Small intestine (tissue), 7 donors: ENCODE measurements around the gene SMIM12. TPM values are rescaled to one million over a fixed set of nuclear protein-coding genes. Genes with fewer than 3 reads are reported as not detected.

ENCODE experiments used
- DNase-seq, 2 donors: peaks; one replicate each; pipeline versions ENCODE4 v3.0.0 to v3.0.0-alpha.2; 2013
- FAIRE-seq: peaks from 2 replicates; lab custom pipeline; 2012; peaks lifted over from hg19 to GRCh38; lab: Jason Lieb, UNC
- H3K27ac ChIP-seq, 3 donors: one replicate each; pipeline ENCODE4 v1.5.1; 2013; ENCODE audit warnings: low read length in 2 of 3, mild to moderate bottlenecking in 2 of 3, control low read depth in 1 of 3, inconsistent platforms in 1 of 3, low read depth in 1 of 3, moderate library complexity in 1 of 3
- H3K27me3 ChIP-seq, 3 donors: one replicate each; pipeline ENCODE4 v1.6.1; 2013; ENCODE audit warnings: low read length in 3 of 3, inconsistent platforms in 1 of 3; ENCODE audit not compliant: control insufficient read depth in 3 of 3, insufficient read depth in 3 of 3
- H3K36me3 ChIP-seq, 3 donors: one replicate each; pipeline ENCODE4 v1.6.1; 2013; ENCODE audit warnings: low read length in 3 of 3, inconsistent platforms in 1 of 3, low read depth in 1 of 3, mild to moderate bottlenecking in 1 of 3, moderate library complexity in 1 of 3; ENCODE audit not compliant: control insufficient read depth in 3 of 3, insufficient read depth in 2 of 3
- H3K4me1 ChIP-seq, 3 donors: one replicate each; pipeline ENCODE4 v1.6.1; 2013; ENCODE audit warnings: low read length in 2 of 3, inconsistent platforms in 1 of 3, low read depth in 1 of 3, mild to moderate bottlenecking in 1 of 3, moderate library complexity in 1 of 3; ENCODE audit not compliant: control insufficient read depth in 3 of 3, insufficient read depth in 2 of 3
- H3K4me3 ChIP-seq, 3 donors: one replicate each; pipeline ENCODE4 v1.5.1; 2013; ENCODE audit warnings: low read length in 3 of 3, control low read depth in 1 of 3, inconsistent platforms in 1 of 3, low read depth in 1 of 3, mild to moderate bottlenecking in 1 of 3, moderate library complexity in 1 of 3
- H3K9me3 ChIP-seq, 2 donors: one replicate each; pipeline ENCODE4 v1.6.1; 2013; ENCODE audit warnings: low read depth in 1 of 2, low read length in 1 of 2; ENCODE audit not compliant: control insufficient read depth in 2 of 2, insufficient read depth in 1 of 2
- WGBS, 3 donors: extraction: QIAGEN DNeasy Blood & Tissue Kit; methylation state at CpG; one replicate each; pipeline ENCODE4 v1.1.7; 2013; 5-methylcytosine and 5-hydroxymethylcytosine counted together
- polyA plus RNA-seq, 4 donors: library from polyadenylated mRNA; stranded (reverse) in 3 of 4; unstranded in 1 of 4; fragments of 200-250 nt in 3 of 4; fragments of 120-200 nt in 1 of 4; gene quantifications; one replicate each; pipeline versions ENCODE4 v1.2.1 to v1.2.3, GENCODE V29; 2013
- donor health status: healthy with polysubstance abuse.
- donor health status: control.
- donor health status: control.
- donor health status: Bipolar disorder and iron deficiency.
- donor health status: healthy.

Gene SMIM12
- polyA plus RNA-seq, 4 donors: 26.6 to 53.2 (median 35.0) TPM

- H3K36me3 ChIP-seq: no peaks in the 10 kb centered on the region
- FAIRE-seq: no peak
These were observed 42.4 kb upstream of the SMIM12 start for GRCh38 chr1:34901919-34902318.

DNA sequence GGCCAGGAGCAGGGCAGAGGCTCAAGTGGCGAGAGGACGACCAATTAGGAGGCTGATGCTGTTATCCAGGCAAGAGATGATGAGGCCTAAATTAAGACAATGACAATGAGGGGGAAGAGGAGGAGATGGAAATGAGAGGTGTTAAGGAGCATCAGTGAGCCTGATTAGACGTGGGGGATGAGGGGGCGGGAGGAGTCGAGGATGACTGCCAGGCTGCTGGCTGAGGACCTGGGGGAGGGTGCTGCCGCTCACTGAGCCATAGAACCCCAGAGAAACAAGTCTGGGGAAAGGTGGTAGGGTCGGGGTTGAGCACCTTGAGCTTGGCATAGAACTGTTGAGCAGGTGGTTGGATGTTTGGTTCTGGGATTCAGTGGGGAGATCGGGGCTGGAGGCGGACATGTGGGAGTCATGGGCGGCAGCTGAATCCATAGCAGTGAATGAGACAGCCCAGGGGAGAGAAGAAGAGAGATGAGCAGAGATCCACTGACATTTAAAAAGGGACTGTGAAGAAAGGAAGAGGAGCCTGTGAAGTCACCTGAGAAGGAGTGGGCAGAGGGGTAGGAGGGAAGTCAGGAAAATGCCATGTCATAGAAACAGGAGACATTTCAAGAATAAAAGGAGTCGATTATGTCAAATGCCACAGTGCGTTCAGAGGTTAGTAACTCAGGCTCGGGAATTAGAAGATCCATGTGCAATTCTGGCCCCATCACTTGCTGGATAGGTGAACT is 41.4 kb upstream of the SMIM12 start:
- 66 to 70% (median 68%) methylated on average over 13 of the region's 13 CpGs for WGBS, 3 donors
- no peak for DNase-seq
- no peak overlapping the region for H3K4me3 ChIP-seq
- no peaks in the 10 kb centered on the region for H3K36me3 ChIP-seq
- no peak for FAIRE-seq
- H3K4me1 ChIP-seq: no peaks in the 10 kb centered on the region
- no peak overlapping the region for H3K27ac ChIP-seq
- no peaks in the 10 kb centered on the region for H3K9me3 ChIP-seq
- peaks cover 0 to 2% (median 0%) of the 10 kb centered on the region in 3 donors for H3K27me3 ChIP-seq

More at GRCh38 chr1:34901919-34902318, 42.4 kb upstream of the SMIM12 start:
- WGBS, 3 donors: 68 to 72% (median 69%) methylated on average over 7 of the region's 7 CpGs
- Histone ChIP-seq H3K4me1 (no peaks in the 10 kb centered on the region), H3K9me3 (no peaks in the 10 kb centered on the region), H3K27me3 (peaks cover 0 to 2% (median 0%) of the 10 kb centered on the region in 3 donors), H3K27ac (no peak overlapping the region), H3K4me3 (no peak overlapping the region)
- DNase-seq: no peak

DNA sequence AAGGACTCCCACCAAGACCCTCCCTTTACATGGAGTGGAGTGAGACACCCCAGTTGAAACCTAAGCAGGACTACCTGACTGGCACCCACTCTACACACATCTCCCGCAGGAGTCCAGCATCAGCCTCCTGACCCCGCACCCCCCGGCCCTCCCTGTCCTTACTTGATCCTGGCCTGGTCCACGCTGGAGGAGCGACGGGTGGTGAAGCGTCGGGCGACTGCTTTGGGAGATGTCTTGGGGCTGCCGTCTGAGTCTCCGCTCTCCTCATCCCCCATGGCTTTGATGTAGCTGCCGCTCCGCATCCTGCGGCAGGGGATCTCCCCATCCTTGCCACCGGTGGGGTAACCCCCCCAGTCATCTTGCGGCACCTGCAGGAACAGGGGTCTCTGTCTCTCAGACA is 40.4 kb upstream of the SMIM12 start:
- Histone ChIP-seq H3K4me3 (no peak overlapping the region), H3K9me3 (no peaks in the 10 kb centered on the region), H3K27ac (no peak overlapping the region), H3K36me3 (no peaks in the 10 kb centered on the region), H3K27me3 (peaks cover 0 to 2% (median 0%) of the 10 kb centered on the region in 3 donors), H3K4me1 (no peaks in the 10 kb centered on the region)
- 91 to 96% (median 96%) methylated on average over 15 to 16 of the region's 16 CpGs for WGBS, 3 donors
- FAIRE-seq (no peak), DNase-seq (no peak)

- DNase-seq: no peak
- Histone ChIP-seq H3K4me1 (no peaks in the 10 kb centered on the region), H3K27me3 (peaks cover 0 to 2% (median 0%) of the 10 kb centered on the region in 3 donors), H3K4me3 (no peak overlapping the region), H3K36me3 (no peaks in the 10 kb centered on the region), H3K9me3 (no peaks in the 10 kb centered on the region), H3K27ac (no peak overlapping the region)
- 80 to 82% (median 80%) methylated on average over 4 of the region's 4 CpGs for WGBS, 3 donors
- FAIRE-seq: no peak
These were observed 39.9 kb upstream of the SMIM12 start for GRCh38 chr1:34899471-34899870.

DNA sequence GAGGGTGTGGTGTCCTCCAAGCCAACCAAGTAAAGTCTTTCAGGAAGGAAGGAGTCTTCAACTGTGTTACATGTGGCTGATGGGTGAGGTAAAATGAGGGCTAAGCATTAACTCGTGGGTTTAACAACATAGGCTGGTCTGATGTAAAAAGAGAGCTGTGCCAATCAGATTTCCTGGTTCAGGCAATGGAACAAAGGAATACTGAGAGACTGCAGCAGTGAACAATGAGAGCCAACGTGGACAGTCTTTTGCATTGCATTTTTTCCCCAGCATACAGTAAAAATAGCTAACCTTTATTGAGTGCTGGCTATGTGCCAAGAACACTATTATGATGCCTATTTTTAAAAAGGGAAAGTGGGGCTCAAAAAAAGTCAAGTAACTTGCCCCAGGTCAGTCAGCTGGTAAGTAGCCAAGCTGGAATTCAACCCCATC is 38.8 kb upstream of the SMIM12 start:
- DNase-seq (no peak), FAIRE-seq (no peak)
- WGBS, 3 donors: 4 to 12% (median 9%) methylated on average over 2 of the region's 2 CpGs

GRCh38 chr1:34896612-34897011 is 37.1 kb upstream of the SMIM12 start:
- Histone ChIP-seq H3K4me1 (no peaks in the 10 kb centered on the region), H3K27ac (no peak overlapping the region), H3K9me3 (peaks cover 0 to 10% of the 10 kb centered on the region in 2 donors), H3K36me3 (no peaks in the 10 kb centered on the region), H3K27me3 (peaks cover 0 to 2% (median 0%) of the 10 kb centered on the region in 3 donors), H3K4me3 (no peak overlapping the region)
- FAIRE-seq: no peak
- DNase-seq: no peak
- WGBS, 3 donors: 45 to 62% (median 58%) methylated on average over 1 of the region's 1 CpG

More for the DNA sequence above, 38.8 kb upstream of the SMIM12 start:
- H3K4me1 ChIP-seq: no peaks in the 10 kb centered on the region
- H3K9me3 ChIP-seq: peaks cover 0 to 2% of the 10 kb centered on the region in 2 donors
- peaks cover 0 to 2% (median 0%) of the 10 kb centered on the region in 3 donors for H3K27me3 ChIP-seq
- H3K4me3 ChIP-seq: no peak overlapping the region
- no peak overlapping the region for H3K27ac ChIP-seq
- H3K36me3 ChIP-seq: no peaks in the 10 kb centered on the region

DNA sequence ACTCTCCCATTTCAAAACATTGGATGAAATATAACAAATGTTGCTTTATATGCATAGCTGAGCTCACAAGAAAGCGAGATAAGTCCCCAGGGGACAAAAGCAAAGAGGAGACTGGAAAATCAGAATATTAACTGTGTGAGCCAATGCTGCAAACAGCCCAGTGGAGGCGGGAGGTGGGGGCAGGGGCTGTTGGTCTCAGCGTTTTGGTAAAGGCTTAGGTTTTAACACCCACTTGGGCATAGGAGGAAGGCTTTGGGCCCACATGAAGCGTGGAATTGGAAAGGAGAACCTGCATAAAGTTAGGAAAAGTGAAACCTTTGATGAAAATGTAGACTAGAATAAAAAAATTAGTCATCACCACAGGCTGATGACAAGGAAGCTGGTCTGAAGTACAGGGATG is 30.2 kb upstream of the SMIM12 start:
- WGBS, 3 donors: 50 to 63% (median 61%) methylated on average over 4 of the region's 4 CpGs
- no peak for FAIRE-seq

GRCh38 chr1:34887593-34887992 is 28.0 kb upstream of the SMIM12 start:
- H3K36me3 ChIP-seq: no peaks in the 10 kb centered on the region
- H3K27ac ChIP-seq: no peak overlapping the region
- H3K27me3 ChIP-seq: peaks cover 0 to 43% (median 8%) of the 10 kb centered on the region in 3 donors
- 89 to 94% (median 93%) methylated on average over 4 of the region's 4 CpGs for WGBS, 3 donors
- peaks cover 0 to 2% (median 0%) of the 10 kb centered on the region in 3 donors for H3K4me1 ChIP-seq
- peaks cover 0 to 5% of the 10 kb centered on the region in 2 donors for H3K9me3 ChIP-seq
- FAIRE-seq (no peak), DNase-seq (no peak)
- H3K4me3 ChIP-seq: no peak overlapping the region

More for the DNA sequence above, 30.2 kb upstream of the SMIM12 start:
- no peak for DNase-seq
- H3K9me3 ChIP-seq: peaks cover 0 to 10% of the 10 kb centered on the region in 2 donors
- H3K27ac ChIP-seq: no peak overlapping the region
- no peaks in the 10 kb centered on the region for H3K36me3 ChIP-seq
- no peak overlapping the region for H3K4me3 ChIP-seq
- H3K27me3 ChIP-seq: peaks cover 0 to 29% (median 7%) of the 10 kb centered on the region in 3 donors
- peaks cover 0 to 2% (median 0%) of the 10 kb centered on the region in 3 donors for H3K4me1 ChIP-seq
